B cell (primary cell): ENCODE data around the gene CACNB2.

Experiments
- CTCF ChIP-seq: fragments of 200-600 bp; IDR thresholded peaks from one replicate; pipeline ENCODE4 v1.8.0; 2022; ENCODE audit warnings: antibody characterized with exemption, mild to moderate bottlenecking
- EZH2 ChIP-seq: IDR thresholded peaks from 2 replicates; pipeline ENCODE4 v1.6.1; 2012; ENCODE audit warnings: borderline replicate concordance, low read depth, mild to moderate bottlenecking, moderate library complexity, low read length; ENCODE audit not compliant: insufficient read depth, poor library complexity, severe bottlenecking

GRCh38 chr10:18254086-18254485 is 113.9 kb downstream of the CACNB2 start:
- TF ChIP-seq CTCF (no peak), EZH2 (no peak)
